ENCODE data around the gene FBXO24.

Gene FBXO24

GRCh38 chr7:100626055-100626454, 39.9 kb downstream of the FBXO24 start:
- no peak for DNase-seq

- peak; percentile 94 for DNase-seq
Measured at GRCh38 chr7:100626530-100627237, 40.6 kb downstream of the FBXO24 start.

GRCh38 chr7:100627238-100627549, 41.1 kb downstream of the FBXO24 start:
- no peak for DNase-seq

GRCh38 chr7:100629117-100629716, 43.1 kb downstream of the FBXO24 start:
- peak; percentile 28 for DNase-seq

- DNase-seq = no peak
Measured at GRCh38 chr7:100630066-100630465, 43.9 kb downstream of the FBXO24 start.

- peak; percentile 73 for DNase-seq
Measured at GRCh38 chr7:100632951-100633717, 47.0 kb downstream of the FBXO24 start.

- DNase-seq = no peak
Measured at GRCh38 chr7:100639995-100640516, 53.9 kb downstream of the FBXO24 start.

- no peak for DNase-seq
Measured at GRCh38 chr7:100640517-100641440, 54.7 kb downstream of the FBXO24 start.

GRCh38 chr7:100641463-100641859, 55.3 kb downstream of the FBXO24 start, which contains the start of gene TFR2:
Gene TFR2, minus strand, starts transcription at chr7:100641552. Its CDS starts 43 bp downstream, at chr7:100641509.
- DNase-seq = no peak

- DNase-seq = no peak
Measured at GRCh38 chr7:100641860-100642533, 55.9 kb downstream of the FBXO24 start.

- DNase-seq = peak; percentile 36
Measured at GRCh38 chr7:100642534-100642907, 56.4 kb downstream of the FBXO24 start.

- no peak for DNase-seq
Measured at GRCh38 chr7:100649826-100650565, 63.9 kb downstream of the FBXO24 start.
